GM12878 (cell line): ENCODE data around the gene SGF29. TPM values are rescaled to one million over a fixed set of nuclear protein-coding genes. Genes with fewer than 3 reads are reported as not detected.
"Not testable (repeated sequence)": the region's sequence is repeated elsewhere in the genome, so short reads cannot be mapped to it uniquely, and the experiment has no call there.

ENCODE experiments used
- ATAC-seq: fragments of 200-7000 bp; cut with Tn5 transposase; 3 replicates; pipeline ENCODE4 v1.9.1; 2020; ENCODE audit warnings: mild to moderate bottlenecking, moderate library complexity
- BruUV-seq: library from RNA; stranded (reverse); fragments of 400-500 nt; replicated peaks from 2 replicates; lab custom pipeline; 2021; lab: Mats Ljungman, UMichigan
- CTCF ChIA-PET: fragments of 300-600 bp; sonication (Branson Sonifier 250); formaldehyde crosslinking; extraction: SDS; loops from one replicate; lab custom pipeline; 2021; ENCODE audit warnings: inconsistent platforms; lab: Yijun Ruan, JAX
- POLR2A ChIA-PET: fragments of 350-600 bp; formaldehyde crosslinking; extraction: SDS; loops from one replicate; lab custom pipeline; 2021; ENCODE audit warnings: inconsistent platforms; lab: Charles Lee
- RAD21 ChIA-PET: fragments of 300-600 bp; sonication (Branson Sonifier 250); formaldehyde crosslinking; loops from one replicate; lab custom pipeline; 2023; ENCODE audit warnings: antibody characterized with exemption; ENCODE audit not compliant: unreplicated experiment; lab: Charles Lee
- SMC1A ChIA-PET: fragments of 300-600 bp; sonication (Branson Sonifier 250); formaldehyde crosslinking; loops from one replicate; lab custom pipeline; 2023; ENCODE audit not compliant: unreplicated experiment, uncharacterized antibody; lab: Charles Lee
- DNase-seq: peaks from one replicate; pipeline ENCODE4 v3.0.0-alpha.2; 2011; ENCODE audit warnings: low read depth, low spot score
- FAIRE-seq: peaks from 3 replicates; lab custom pipeline; 2011; peaks lifted over from hg19 to GRCh38; lab: Jason Lieb, UNC
- H2AFZ ChIP-seq: 2 replicates; pipeline ENCODE4 v1.6.0; 2011; ENCODE audit warnings: low read depth, low read length, control low read depth; ENCODE audit not compliant: control insufficient read depth
- H3K27ac ChIP-seq: 2 replicates; pipeline ENCODE4 v1.5.1; 2011; ENCODE audit warnings: control low read depth; ENCODE audit not compliant: control insufficient read depth, insufficient read depth
- H3K27me3 ChIP-seq, 2 experiments: replicated peaks in 1 of 2; 2 replicates each; pipeline versions ENCODE4 v1.6.0 to v1.6.1; 2011; ENCODE audit warnings: low read length in 1 of 2; ENCODE audit not compliant: control insufficient read depth in 2 of 2, insufficient read depth in 2 of 2
- H3K36me3 ChIP-seq, 2 experiments: 2 replicates each; pipeline ENCODE4 v1.5.1; 2011; ENCODE audit warnings: low read length in 1 of 2; ENCODE audit not compliant: control insufficient read depth in 2 of 2, insufficient read depth in 2 of 2
- H3K4me1 ChIP-seq: 2 replicates; pipeline ENCODE4 v1.6.1; 2011; ENCODE audit warnings: mild to moderate bottlenecking, low read length, moderate library complexity, mixed read lengths; ENCODE audit not compliant: control insufficient read depth, insufficient read depth
- H3K4me2 ChIP-seq: 2 replicates; pipeline ENCODE4 v1.6.0; 2011; ENCODE audit warnings: control low read depth; ENCODE audit not compliant: control insufficient read depth, insufficient read depth
- H3K4me3 ChIP-seq: fragments of 200-600 bp; sonication (generic); 2 replicates; pipeline ENCODE4 v1.5.1; 2016
- H3K79me2 ChIP-seq: 2 replicates; pipeline ENCODE4 v1.6.0; 2011; ENCODE audit warnings: low read length; ENCODE audit not compliant: control insufficient read depth, insufficient read depth
- H3K9ac ChIP-seq: 2 replicates; pipeline ENCODE4 v1.8.0; 2011; ENCODE audit warnings: low read length, control low read depth, mixed read lengths; ENCODE audit not compliant: control insufficient read depth, insufficient read depth
- H3K9me3 ChIP-seq: replicated peaks from 3 replicates; pipeline ENCODE4 v1.5.1; 2011; ENCODE audit warnings: mild to moderate bottlenecking, low read length; ENCODE audit not compliant: control insufficient read depth, insufficient read depth
- H4K20me1 ChIP-seq: 2 replicates; pipeline ENCODE4 v1.6.0; 2011; ENCODE audit not compliant: control insufficient read depth, insufficient read depth
- FOXM1 ChIP-seq: IDR thresholded peaks from 2 replicates; pipeline ENCODE4 v1.6.1; 2012; ENCODE audit warnings: low read depth, mild to moderate bottlenecking, inconsistent platforms, low read length, moderate library complexity
- GABPA ChIP-seq: IDR thresholded peaks from 2 replicates; pipeline ENCODE4 v1.6.1; 2014; ENCODE audit warnings: antibody characterized with exemption, low read depth, mild to moderate bottlenecking, inconsistent platforms
- HDGF ChIP-seq: fragments of 450-650 bp; IDR thresholded peaks from 2 replicates; pipeline ENCODE4 v1.6.1; 2016; ENCODE audit warnings: antibody characterized with exemption
- PAX5 ChIP-seq: IDR thresholded peaks from 2 replicates; pipeline ENCODE4 v1.6.1; 2011; ENCODE audit warnings: low read depth, low read length, borderline replicate concordance
- PBX3 ChIP-seq: IDR thresholded peaks from 2 replicates; pipeline ENCODE4 v1.6.1; 2011; ENCODE audit warnings: mild to moderate bottlenecking, low read depth, low read length, moderate library complexity; ENCODE audit not compliant: insufficient replicate concordance
- RELA ChIP-seq: fragments of 450-650 bp; IDR thresholded peaks from 2 replicates; pipeline ENCODE4 v1.8.0; 2014; ENCODE audit warnings: borderline replicate concordance; ENCODE audit not compliant: partially characterized antibody
- RFX5 ChIP-seq: IDR thresholded peaks from 2 replicates; pipeline ENCODE4 v1.6.1; 2011; ENCODE audit warnings: low read depth, low read length, improper control_type of control experiment
- WGBS: methylation state at CpG from one replicate; pipeline ENCODE4 v1.1.6; 2016; ENCODE audit warnings: low lambda C conversion rate; ENCODE audit not compliant: insufficient replicate concordance, insufficient coverage; ENCODE audit errors: missing lambda C conversion rate; 5-methylcytosine and 5-hydroxymethylcytosine counted together
- in situ Hi-C: fragments of 300-500 bp; cut with MboI; formaldehyde crosslinking; loops from 9 replicates; pipeline ENCODE4 v1.14.3; 2018; ENCODE audit warnings: mixed read lengths
- intact Hi-C: fragments of 100-400 bp; cut with micrococcal nuclease; formaldehyde crosslinking; loops from one replicate; pipeline ENCODE4 v1.14.2; 2022; ENCODE audit not compliant: unreplicated experiment
- polyA plus RNA-seq, 11 experiments: library from polyadenylated mRNA; depleted of rRNA in 4 of 11; unstranded in 6 of 11; stranded (reverse) in 5 of 11; fragments of >200 nt; fragmentation: Nextera tagmentation in 4 of 11; fragmentation: Illumina TruSeq in 1 of 11; extraction: Ambion mirVana in 4 of 11; extraction: Trizol in 1 of 11; gene quantifications; 1 replicate in 1 of 11; 2 replicates in 10 of 11; pipeline versions ENCODE4 v1.2.1 to v1.2.3, GENCODE V29; 2011 to 2016; ENCODE audit warnings: inconsistent platforms in 2 of 11, missing spikeins in 2 of 11, low read depth in 1 of 11
- total RNA-seq, 4 experiments: library from RNA; depleted of rRNA in 3 of 4; stranded (reverse); fragments of >200 nt in 3 of 4; fragmentation: Illumina TruSeq in 1 of 4; extraction: Trizol in 1 of 4; gene quantifications; 2 replicates each; pipeline versions ENCODE4 v1.2.1 to v1.2.3, GENCODE V29; 2013 to 2021

Gene SGF29
- total and polyA plus RNA-seq, 10 of the 15 experiments (the other 5 are each of a cell fraction or from before 2014, with no cell fraction given) = 2.2 to 20.1 (median 12.3) TPM

- no peak for TF ChIP-seq PBX3
- TF ChIP-seq RELA = no peak
- no peak for TF ChIP-seq PAX5
- no peak for TF ChIP-seq GABPA
- no peak for TF ChIP-seq HDGF
- no peak for TF ChIP-seq FOXM1
- no peak for TF ChIP-seq RFX5
- TF ChIP-seq, all 136 proteins: peak for 0
Measured at GRCh38 chr16:28597692-28598261, 44.1 kb downstream of the SGF29 start (continued).

DNA sequence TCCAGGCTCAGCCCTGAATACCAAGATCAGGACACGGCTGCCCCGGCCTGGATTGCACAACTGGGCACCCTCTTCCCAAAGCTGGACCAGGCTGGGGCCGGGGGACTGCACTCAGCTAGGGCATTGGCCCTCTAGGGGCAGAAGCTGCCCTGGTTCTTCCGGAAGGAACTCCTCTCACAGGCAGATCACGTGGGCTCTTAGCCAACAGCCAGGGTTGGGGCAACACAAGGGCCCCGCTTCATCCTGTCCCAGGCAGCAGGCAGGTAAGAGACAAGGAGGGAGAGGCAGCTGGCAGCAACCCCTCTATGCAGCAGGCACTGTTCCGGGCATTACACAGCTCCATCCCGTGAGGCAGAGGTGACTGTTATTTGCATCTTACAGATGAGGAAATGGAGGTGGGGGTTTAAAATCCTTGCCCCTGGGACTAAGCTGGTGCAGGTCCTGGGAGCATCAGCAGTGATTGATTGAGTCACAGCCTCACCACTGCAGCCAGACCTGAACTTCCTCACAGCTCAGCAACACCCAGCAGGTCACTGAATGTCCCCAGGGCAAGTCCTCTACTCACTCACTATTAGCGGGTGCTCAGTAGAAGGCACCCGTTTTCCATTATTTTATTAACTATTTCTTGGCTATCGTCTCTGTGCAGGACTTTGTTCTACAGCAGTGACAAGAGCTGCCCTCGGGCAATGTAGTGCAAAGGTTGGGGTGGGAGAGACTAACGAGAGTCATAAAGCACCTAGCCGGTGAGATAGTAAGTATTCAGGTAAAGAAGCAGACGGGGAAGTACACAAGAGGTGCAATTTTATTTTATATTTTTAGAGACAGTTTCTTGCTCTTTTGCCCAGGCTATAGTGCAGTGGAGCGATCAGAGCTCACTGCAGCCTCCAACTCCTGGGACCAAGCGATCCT, 45.9 kb downstream of the SGF29 start:
- intact Hi-C loops, H3K27me3 ChIP-seq, CTCF ChIA-PET, SMC1A ChIA-PET, DNase-seq, H3K9me3 ChIP-seq, H3K4me1 ChIP-seq, H2AFZ ChIP-seq, H3K36me3 ChIP-seq, H3K9ac ChIP-seq, BruUV-seq, POLR2A ChIA-PET, H3K4me2 ChIP-seq, H4K20me1 ChIP-seq, H3K79me2 ChIP-seq, RAD21 ChIA-PET, H3K4me3 ChIP-seq, in situ Hi-C loops, H3K27ac ChIP-seq: not testable (repeated sequence)
- WGBS = no CpG with 5 or more reads among the region's 17 CpGs
- peak; percentile 88 for ATAC-seq
- FAIRE-seq = peak; percentile 57

DNA sequence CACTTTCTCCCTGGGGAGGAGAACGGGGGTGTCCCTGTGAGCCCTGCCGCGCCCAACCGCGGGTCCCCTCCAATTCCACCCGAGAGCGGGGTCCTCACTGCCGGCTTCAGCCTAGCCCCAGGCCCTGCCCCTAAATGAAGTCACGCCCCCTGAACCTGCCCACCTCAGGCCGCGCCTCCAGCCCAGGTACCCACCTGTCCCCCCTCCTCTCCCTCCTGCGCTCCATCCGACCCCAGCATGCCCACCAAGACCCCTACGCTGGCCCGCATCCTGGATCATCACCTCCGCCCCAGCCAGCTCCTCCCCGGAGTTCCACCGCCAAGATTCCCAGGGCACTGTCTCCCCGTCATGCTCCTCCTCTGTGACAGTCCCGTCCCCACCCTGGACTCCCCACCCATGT, 47.2 kb downstream of the SGF29 start:
- H3K9me3 ChIP-seq, ATAC-seq, H3K4me2 ChIP-seq, H3K4me3 ChIP-seq, H3K9ac ChIP-seq, POLR2A ChIA-PET, H2AFZ ChIP-seq, H3K36me3 ChIP-seq, H3K79me2 ChIP-seq, H3K27me3 ChIP-seq, DNase-seq, intact Hi-C loops, H3K27ac ChIP-seq, in situ Hi-C loops, SMC1A ChIA-PET, H3K4me1 ChIP-seq, H4K20me1 ChIP-seq, CTCF ChIA-PET, BruUV-seq, FAIRE-seq, RAD21 ChIA-PET: not testable (repeated sequence)
- WGBS = no CpG with 5 or more reads among the region's 20 CpGs
